Measurements from ENCODE around the gene GRIK4.
"Not testable (repeated sequence)": the region's sequence is repeated elsewhere in the genome, so short reads cannot be mapped to it uniquely, and the experiment has no call there.

The GRIK4 gene

GRCh38 chr11:120578596-120579154, 67.1 kb downstream of the GRIK4 start:
- Mint-ChIP-seq H3K36me3 (ENCODE audit: low read depth) (no peaks in the 10 kb centered on the region), H3K27ac (no peak overlapping the region), H3K27me3 (peaks cover 44% of the 10 kb centered on the region), H3K9me3 (peaks cover 6% of the 10 kb centered on the region), H3K4me3 (no peak overlapping the region), H3K4me1 (ENCODE audit: low read depth) (peaks cover 30% of the 10 kb centered on the region)

- Mint-ChIP-seq H3K4me1 (ENCODE audit: low read depth) (peaks cover 30% of the 10 kb centered on the region), H3K9me3 (peaks cover 9% of the 10 kb centered on the region), H3K36me3 (ENCODE audit: low read depth) (no peaks in the 10 kb centered on the region), H3K27me3 (peaks cover 53% of the 10 kb centered on the region), H3K4me3 (no peak overlapping the region), H3K27ac (peak overlapping the region; percentile 41)
These were observed 68.1 kb downstream of the GRIK4 start for GRCh38 chr11:120579611-120580031.

GRCh38 chr11:120581313-120581712, 69.8 kb downstream of the GRIK4 start:
- Mint-ChIP-seq H3K27ac (no peak overlapping the region), H3K36me3 (ENCODE audit: low read depth) (no peaks in the 10 kb centered on the region), H3K9me3 (peaks cover 9% of the 10 kb centered on the region), H3K27me3 (peaks cover 51% of the 10 kb centered on the region), H3K4me3 (no peak overlapping the region), H3K4me1 (ENCODE audit: low read depth) (peaks cover 30% of the 10 kb centered on the region)

GRCh38 chr11:120582535-120582934, 71.0 kb downstream of the GRIK4 start:
- not testable (repeated sequence) for H3K9me3 Mint-ChIP-seq; H3K4me3 Mint-ChIP-seq; H3K36me3 Mint-ChIP-seq (ENCODE audit: low read depth); H3K27ac Mint-ChIP-seq
- peaks cover 44% of the 10 kb centered on the region for H3K27me3 Mint-ChIP-seq
- H3K4me1 Mint-ChIP-seq (ENCODE audit: low read depth) = peaks cover 30% of the 10 kb centered on the region

GRCh38 chr11:120586072-120586471, 74.5 kb downstream of the GRIK4 start:
- Mint-ChIP-seq H3K36me3 (ENCODE audit: low read depth) (no peaks in the 10 kb centered on the region), H3K9me3 (peaks cover 9% of the 10 kb centered on the region), H3K4me1 (ENCODE audit: low read depth) (peaks cover 4% of the 10 kb centered on the region), H3K27me3 (peaks cover 34% of the 10 kb centered on the region), H3K4me3 (no peak overlapping the region), H3K27ac (no peak overlapping the region)

GRCh38 chr11:120586728-120587127, 75.2 kb downstream of the GRIK4 start:
- Mint-ChIP-seq H3K27ac (no peak overlapping the region), H3K36me3 (ENCODE audit: low read depth) (no peaks in the 10 kb centered on the region), H3K27me3 (peaks cover 35% of the 10 kb centered on the region), H3K4me1 (ENCODE audit: low read depth) (no peaks in the 10 kb centered on the region), H3K4me3 (no peak overlapping the region), H3K9me3 (peaks cover 9% of the 10 kb centered on the region)

- H3K4me3 Mint-ChIP-seq = no peak overlapping the region
- H3K4me1 Mint-ChIP-seq (ENCODE audit: low read depth) = no peaks in the 10 kb centered on the region
These were observed 75.8 kb downstream of the GRIK4 start for GRCh38 chr11:120587299-120587698.

GRCh38 chr11:120589376-120589775, 77.8 kb downstream of the GRIK4 start:
- Mint-ChIP-seq H3K27ac (no peak overlapping the region), H3K27me3 (peaks cover 32% of the 10 kb centered on the region), H3K4me3 (no peak overlapping the region), H3K9me3 (no peaks in the 10 kb centered on the region), H3K36me3 (ENCODE audit: low read depth) (no peaks in the 10 kb centered on the region), H3K4me1 (ENCODE audit: low read depth) (no peaks in the 10 kb centered on the region)

More at GRCh38 chr11:120587299-120587698, 75.8 kb downstream of the GRIK4 start:
- Mint-ChIP-seq H3K27ac (no peak overlapping the region), H3K27me3 (peaks cover 38% of the 10 kb centered on the region), H3K36me3 (ENCODE audit: low read depth) (no peaks in the 10 kb centered on the region), H3K9me3 (peaks cover 9% of the 10 kb centered on the region)

- peaks cover 23% of the 10 kb centered on the region for H3K27me3 Mint-ChIP-seq
- H3K36me3 Mint-ChIP-seq (ENCODE audit: low read depth) = no peaks in the 10 kb centered on the region
- no peak overlapping the region for H3K27ac Mint-ChIP-seq
- no peak overlapping the region for H3K4me3 Mint-ChIP-seq
- no peaks in the 10 kb centered on the region for H3K9me3 Mint-ChIP-seq
- no peaks in the 10 kb centered on the region for H3K4me1 Mint-ChIP-seq (ENCODE audit: low read depth)
These were observed 78.9 kb downstream of the GRIK4 start for GRCh38 chr11:120590472-120590871.

GRCh38 chr11:120594746-120595145, 83.2 kb downstream of the GRIK4 start:
- Mint-ChIP-seq H3K36me3 (ENCODE audit: low read depth) (no peaks in the 10 kb centered on the region), H3K27ac (no peak overlapping the region), H3K27me3 (peaks cover 29% of the 10 kb centered on the region), H3K9me3 (no peaks in the 10 kb centered on the region), H3K4me1 (ENCODE audit: low read depth) (no peaks in the 10 kb centered on the region), H3K4me3 (no peak overlapping the region)

GRCh38 chr11:120595557-120595956, 84.0 kb downstream of the GRIK4 start:
- Mint-ChIP-seq H3K27ac (no peak overlapping the region), H3K27me3 (peaks cover 29% of the 10 kb centered on the region), H3K4me3 (no peak overlapping the region), H3K9me3 (no peaks in the 10 kb centered on the region), H3K4me1 (ENCODE audit: low read depth) (no peaks in the 10 kb centered on the region), H3K36me3 (ENCODE audit: low read depth) (no peaks in the 10 kb centered on the region)

- Mint-ChIP-seq H3K4me1 (ENCODE audit: low read depth) (no peaks in the 10 kb centered on the region), H3K4me3 (no peak overlapping the region), H3K27me3 (peaks cover 19% of the 10 kb centered on the region), H3K9me3 (no peaks in the 10 kb centered on the region), H3K36me3 (ENCODE audit: low read depth) (no peaks in the 10 kb centered on the region), H3K27ac (no peak overlapping the region)
These were observed 86.0 kb downstream of the GRIK4 start for GRCh38 chr11:120597250-120598215.

- Mint-ChIP-seq H3K4me1 (ENCODE audit: low read depth) (no peaks in the 10 kb centered on the region), H3K27me3 (peaks cover 13% of the 10 kb centered on the region), H3K9me3 (no peaks in the 10 kb centered on the region), H3K36me3 (ENCODE audit: low read depth) (no peaks in the 10 kb centered on the region), H3K27ac (no peak overlapping the region), H3K4me3 (no peak overlapping the region)
These were observed 87.1 kb downstream of the GRIK4 start for GRCh38 chr11:120598517-120599257.

- Mint-ChIP-seq H3K9me3 (no peaks in the 10 kb centered on the region), H3K36me3 (ENCODE audit: low read depth) (no peaks in the 10 kb centered on the region), H3K27ac (no peak overlapping the region), H3K4me3 (no peak overlapping the region), H3K4me1 (ENCODE audit: low read depth) (no peaks in the 10 kb centered on the region), H3K27me3 (peaks cover 9% of the 10 kb centered on the region)
These were observed 88.4 kb downstream of the GRIK4 start for GRCh38 chr11:120599816-120600420.
